NCI-H1417 treated with DMSO at 0.1 percent for 48 hours (cell line): ENCODE measurements around the gene NELFCD.
A peak's percentile ranks its signal among the peaks of the same experiment; 100 is the strongest.
"Not testable (repeated sequence)": the region's sequence is repeated elsewhere in the genome, so short reads cannot be mapped to it uniquely, and the experiment has no call there.

Experiments
- DNase-seq: peaks from one replicate; lab custom pipeline; 2025; lab: John Stamatoyannopoulos, UW

NELFCD gene, protein sequence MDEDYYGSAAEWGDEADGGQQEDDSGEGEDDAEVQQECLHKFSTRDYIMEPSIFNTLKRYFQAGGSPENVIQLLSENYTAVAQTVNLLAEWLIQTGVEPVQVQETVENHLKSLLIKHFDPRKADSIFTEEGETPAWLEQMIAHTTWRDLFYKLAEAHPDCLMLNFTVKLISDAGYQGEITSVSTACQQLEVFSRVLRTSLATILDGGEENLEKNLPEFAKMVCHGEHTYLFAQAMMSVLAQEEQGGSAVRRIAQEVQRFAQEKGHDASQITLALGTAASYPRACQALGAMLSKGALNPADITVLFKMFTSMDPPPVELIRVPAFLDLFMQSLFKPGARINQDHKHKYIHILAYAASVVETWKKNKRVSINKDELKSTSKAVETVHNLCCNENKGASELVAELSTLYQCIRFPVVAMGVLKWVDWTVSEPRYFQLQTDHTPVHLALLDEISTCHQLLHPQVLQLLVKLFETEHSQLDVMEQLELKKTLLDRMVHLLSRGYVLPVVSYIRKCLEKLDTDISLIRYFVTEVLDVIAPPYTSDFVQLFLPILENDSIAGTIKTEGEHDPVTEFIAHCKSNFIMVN

DNA sequence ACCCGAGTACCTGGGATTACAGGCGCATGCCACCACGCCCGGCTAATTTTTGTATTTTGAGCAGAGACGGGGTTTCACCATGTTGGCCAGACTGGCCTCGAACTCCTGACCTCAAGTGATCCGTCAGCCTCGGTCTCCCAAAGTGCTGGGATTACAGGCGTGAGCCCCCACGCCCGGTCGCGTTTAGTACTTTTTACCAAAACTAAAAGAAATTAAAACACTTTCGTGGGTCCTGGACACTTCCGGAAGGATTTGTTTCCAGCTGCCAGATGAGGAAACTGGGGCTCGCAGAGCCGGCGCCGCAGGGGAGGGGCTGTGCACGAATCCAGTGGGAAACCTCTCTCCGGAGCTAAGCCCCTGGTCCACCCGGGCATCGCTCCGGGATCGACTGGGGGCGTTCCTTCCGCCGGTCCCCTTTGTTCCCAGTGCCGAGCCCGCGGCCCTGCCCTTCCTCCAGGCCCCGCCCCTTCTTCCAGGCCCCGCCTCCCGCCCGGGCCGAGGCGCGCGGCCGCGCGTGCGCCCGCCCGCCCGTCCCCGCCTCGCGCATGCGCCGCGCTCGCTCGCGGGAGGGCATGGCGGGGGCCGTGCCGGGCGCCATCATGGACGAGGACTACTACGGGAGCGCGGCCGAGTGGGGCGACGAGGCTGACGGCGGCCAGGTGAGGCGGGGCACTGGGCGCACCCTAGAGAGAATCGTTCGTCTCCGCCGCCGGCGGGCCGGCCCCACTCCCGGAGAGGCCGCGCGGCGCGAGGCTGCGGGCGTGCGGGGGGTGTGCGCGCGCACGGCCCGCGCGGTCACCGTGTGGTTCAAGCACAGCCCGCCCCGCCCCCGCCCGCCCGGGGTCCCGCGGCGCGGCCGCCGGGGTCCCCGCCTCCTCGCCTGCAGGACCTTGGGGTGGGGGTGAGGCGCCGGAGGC lies at the start of gene NELFCD:
NELFCD (plus strand) TSS at position 546 of the 917 bp plus-strand sequence; CDS start at position 600, 54 bp downstream.
- peak; percentile 43 for DNase-seq

DNA sequence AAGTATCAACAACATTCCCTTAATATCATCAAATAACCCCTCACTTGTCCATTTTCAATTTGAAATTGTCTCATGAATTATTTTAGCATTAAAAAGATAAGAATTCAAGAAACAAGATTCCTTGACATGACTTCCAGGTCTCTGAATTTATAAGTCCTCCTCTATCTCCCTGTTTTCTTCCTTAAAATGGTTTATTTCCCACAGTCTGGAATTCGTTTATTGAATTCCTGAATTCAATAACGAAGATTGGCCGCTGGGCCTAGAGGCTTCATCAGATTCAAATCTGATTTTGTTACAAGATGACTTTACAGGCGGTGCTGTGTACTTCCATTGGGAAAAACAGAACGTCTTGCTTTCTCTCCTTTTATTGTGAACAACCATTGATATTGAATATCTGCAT lies 48.9 kb upstream of the NELFCD start:
- DNase-seq = no peak

- no peak for DNase-seq
These were observed 43.0 kb upstream of the NELFCD start for GRCh38 chr20:58938078-58938477.

- DNase-seq = no peak
These were observed 42.5 kb upstream of the NELFCD start for GRCh38 chr20:58938541-58938940.

- no peak for DNase-seq
These were observed 39.6 kb upstream of the NELFCD start for GRCh38 chr20:58941471-58941870.

DNA sequence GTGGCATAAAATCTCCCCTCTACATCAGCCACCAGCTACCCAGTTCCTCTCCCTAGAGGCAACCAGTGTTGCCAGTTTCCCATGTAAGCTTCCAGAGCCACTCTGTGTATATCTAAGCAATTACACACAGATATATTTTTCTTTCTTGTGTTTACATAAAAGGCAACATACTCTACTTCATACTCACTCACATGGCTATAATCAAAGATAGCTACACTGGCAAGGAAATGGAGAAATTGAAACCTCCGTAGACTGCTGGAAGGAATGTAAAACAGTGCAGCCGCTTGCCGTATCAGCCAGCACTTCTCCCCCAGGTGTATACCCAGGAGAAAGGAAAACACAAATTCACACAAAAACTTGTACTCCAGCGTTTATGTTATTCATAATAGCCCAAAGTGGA lies 38.5 kb upstream of the NELFCD start:
- DNase-seq = no peak

DNA sequence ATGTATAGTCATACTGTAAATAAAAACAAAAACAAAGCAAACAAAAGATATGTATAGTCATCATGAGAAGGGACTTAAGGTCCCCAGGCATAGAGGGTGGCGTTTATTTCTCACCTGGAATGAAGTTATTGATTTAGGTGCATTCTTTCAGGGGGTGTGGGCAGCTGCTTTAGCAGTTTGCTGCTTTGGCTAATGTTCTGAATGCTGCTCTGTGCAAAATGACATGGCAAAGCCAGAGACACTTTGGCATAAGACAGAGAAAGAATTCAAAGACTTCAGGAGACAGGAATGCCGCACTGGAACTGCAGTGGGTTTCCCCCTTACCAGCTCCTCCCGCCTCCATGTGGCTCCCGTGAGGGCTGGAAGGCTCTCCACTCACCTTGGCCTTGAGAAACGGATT lies 36.4 kb upstream of the NELFCD start:
- DNase-seq = no peak

DNA sequence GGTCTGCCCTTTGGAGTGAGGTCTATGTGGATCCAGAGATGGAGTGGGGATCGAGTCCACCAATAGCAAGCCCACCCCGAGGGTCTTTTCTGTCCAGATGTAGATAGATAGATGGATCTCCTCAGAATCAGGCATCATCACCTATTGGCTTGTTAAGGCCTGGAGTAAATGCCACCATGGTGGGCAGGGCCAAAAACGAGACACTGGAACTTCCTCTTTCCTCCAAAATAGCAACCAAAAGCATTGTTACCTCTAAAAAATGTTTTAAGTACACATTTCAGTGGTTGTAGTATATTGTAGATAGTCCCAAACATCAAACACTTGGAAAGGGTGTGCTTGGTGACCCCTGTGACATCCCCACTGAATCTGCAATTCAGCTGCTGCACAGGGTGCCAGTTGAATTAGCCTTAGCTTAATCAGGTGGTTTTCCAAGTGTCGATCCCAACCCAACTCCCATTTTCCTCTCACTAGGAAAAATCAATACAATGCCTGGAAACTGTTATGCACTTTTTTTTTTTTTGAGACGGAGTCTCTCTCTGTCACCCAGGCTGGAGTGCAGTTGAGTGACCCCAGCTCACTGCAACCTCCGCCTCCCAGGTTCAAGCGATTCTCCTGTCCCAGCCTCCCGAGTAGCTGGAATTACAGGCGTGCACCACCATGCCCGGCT lies 35.0 kb upstream of the NELFCD start:
- no peak for DNase-seq

DNA sequence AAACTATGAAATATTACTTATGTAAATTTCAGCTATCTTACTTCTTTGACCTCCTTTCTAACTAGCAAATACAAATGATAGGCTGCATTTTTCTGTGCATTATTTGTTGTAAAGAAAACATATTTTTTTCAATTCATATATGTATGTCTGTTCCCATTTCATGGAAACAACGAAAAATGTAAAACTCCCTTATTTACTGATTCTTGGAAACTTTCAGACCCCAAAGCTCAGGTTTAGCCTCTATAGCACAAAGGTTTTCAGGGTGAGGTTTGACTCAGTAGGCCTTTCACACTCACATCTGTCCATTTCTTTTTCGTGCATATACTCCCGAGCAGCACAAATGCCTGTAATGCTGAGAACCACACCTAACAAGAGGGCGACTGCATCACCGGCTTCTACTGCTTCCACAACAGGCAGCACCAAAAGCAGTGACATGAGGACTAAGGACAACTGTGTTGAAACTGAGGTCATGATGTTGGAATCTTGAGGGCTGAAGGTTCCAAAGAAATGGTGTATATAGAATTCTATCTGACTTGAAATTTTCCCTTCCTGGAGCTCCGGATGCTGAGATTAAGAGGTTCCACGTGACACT lies 33.2 kb upstream of the NELFCD start:
- not testable (repeated sequence) for DNase-seq

DNA sequence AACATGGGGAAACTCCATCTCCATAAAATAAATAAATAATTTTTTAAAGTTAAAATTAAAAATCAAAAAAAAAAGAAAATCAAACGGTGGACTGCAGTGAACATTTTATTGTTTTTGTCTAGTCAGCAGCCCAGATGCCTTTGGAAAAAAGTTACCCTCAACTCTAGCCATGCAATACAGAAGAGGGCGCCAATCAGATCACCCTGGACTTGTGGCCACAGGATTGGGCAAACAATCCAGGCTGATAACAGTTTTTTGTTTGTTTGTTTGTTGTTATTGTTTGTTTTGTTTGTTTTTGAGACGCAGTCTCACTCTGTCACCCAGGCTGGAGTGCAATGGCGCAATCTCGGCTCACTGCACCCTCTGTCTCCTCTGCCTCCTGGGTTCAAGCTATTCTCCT lies 30.5 kb upstream of the NELFCD start:
- DNase-seq = no peak

DNA sequence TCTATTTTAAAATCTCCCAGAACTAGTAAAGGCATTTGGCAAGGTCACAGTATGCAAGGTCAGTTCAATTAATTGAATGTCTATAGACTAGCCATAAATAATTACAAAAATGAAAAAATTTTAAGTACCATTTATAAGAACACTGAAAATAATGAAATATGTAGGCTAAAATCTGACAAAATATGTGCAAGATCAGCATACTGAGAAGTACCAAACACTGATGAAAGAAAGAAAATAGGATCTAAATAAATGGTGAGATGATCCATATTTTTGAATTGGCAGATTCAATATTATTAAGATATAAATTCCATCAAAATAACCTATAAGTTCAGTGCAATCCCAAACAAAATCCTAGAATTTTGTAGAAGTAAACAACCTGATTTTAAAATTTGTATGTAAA lies 28.0 kb upstream of the NELFCD start:
- no peak for DNase-seq

DNA sequence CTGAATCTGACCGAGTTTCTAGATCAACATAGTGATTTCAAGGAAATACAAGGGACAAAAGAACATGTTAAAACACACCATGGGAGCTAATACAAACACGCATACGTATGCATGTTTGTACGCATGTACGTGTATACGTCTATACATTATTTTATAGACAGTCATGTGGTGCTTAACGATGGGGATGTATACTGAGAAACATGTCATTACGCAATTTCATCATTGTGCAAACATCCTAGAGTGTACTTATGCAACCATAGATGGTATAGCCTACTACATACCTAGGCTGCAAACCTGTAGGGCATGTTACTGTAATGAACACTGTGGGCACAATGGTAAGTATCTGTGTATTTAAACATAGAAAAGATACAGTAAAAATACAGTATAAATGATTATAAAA lies 25.0 kb upstream of the NELFCD start:
- DNase-seq = no peak

DNA sequence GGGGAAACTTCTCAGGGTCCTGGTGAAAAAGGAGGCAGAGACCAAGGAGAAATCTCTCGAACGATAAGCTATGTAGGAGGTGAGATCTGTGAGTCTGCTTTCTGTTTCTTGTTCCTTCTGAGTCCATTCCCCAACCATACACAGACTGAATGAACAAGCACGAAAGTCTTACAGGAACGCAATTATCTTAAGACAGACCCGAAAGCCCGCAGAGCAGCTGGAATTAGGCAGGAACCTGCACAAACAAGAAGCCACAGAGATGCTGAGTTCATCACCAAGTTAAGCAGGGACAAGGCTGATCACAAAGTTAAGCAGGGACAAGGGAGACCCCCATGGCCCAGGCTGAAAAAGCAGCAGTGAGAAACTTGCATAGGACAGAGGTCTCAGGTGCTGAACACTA lies 21.4 kb upstream of the NELFCD start:
- no peak for DNase-seq

GRCh38 chr20:58963060-58963584 lies 17.9 kb upstream of the NELFCD start:
- no peak for DNase-seq

- not testable (repeated sequence) for DNase-seq
These were observed 17.1 kb upstream of the NELFCD start for GRCh38 chr20:58963922-58964321.

GRCh38 chr20:58965270-58966064 lies 15.6 kb upstream of the NELFCD start:
- DNase-seq = no peak

GRCh38 chr20:58967652-58968429 lies 13.2 kb upstream of the NELFCD start:
- no peak for DNase-seq

GRCh38 chr20:58969439-58969838 lies 11.6 kb upstream of the NELFCD start:
- no peak for DNase-seq

DNA sequence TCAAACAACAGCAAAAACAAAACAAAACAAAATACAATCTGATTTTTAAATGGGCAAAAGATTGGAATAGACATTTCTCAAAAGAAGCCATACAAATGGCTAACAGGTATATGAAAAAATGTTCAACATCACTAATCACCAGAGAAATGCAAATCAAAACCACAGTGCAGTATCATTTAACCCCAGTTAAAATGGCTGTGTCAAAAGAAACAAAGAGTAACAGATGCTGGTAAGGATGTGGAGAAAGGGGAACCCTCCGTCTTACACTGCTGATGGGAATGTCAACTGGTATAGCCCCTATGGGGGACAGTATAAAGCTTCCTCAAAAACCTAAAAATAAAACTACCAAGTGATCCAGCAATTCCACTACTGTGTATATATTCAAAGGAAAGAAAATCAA lies 10.9 kb upstream of the NELFCD start:
- DNase-seq = no peak

GRCh38 chr20:58971429-58971828 lies 9.6 kb upstream of the NELFCD start:
- DNase-seq = no peak
